Measurements from ENCODE around the gene UBR3.

The UBR3 gene

DNA sequence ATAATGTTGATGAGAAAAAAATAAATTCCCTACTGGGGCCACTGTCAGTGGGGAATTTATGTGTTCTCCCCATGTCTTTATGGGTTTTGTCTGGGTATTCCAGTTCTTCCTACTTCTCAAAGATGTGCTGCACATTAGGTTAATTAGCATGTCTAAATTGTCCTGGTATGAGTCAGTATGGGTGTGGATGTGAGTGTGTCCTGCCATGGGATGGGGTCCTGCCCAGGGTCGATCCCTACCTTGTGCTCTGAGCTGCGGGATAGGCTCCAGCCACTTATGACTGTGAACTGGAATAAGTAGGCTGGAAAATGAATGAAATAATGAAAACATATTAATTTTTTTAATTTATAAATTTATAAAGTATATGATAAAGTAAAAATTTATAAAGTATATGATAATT, 167.5 kb downstream of the UBR3 start:
- Histone ChIP-seq H3K4me3 (ENCODE audit: low read length, poor library complexity, severe bottlenecking) (no peak overlapping the region), H3K4me2 (ENCODE audit: low read depth, low read length, poor library complexity, severe bottlenecking) (no peak overlapping the region), H3K4me1 (ENCODE audit: insufficient read depth, low read length, poor library complexity, severe bottlenecking) (no peaks in the 10 kb centered on the region), H3K9me2 (replicated peaks; ENCODE audit: low read depth, low read length) (no peaks in the 10 kb centered on the region), H3K79me2 (ENCODE audit: insufficient read depth, low read length) (no peaks in the 10 kb centered on the region), H3K36me3 (ENCODE audit: insufficient read depth, low read length) (peaks cover 38% of the 10 kb centered on the region), H3F3A (ENCODE audit: low read depth) (no peaks in the 10 kb centered on the region), H3K9me3 (ENCODE audit: insufficient read depth, low read depth, low read length) (peaks cover 7% of the 10 kb centered on the region; the same call in 1 of the 2 replicates), H4K20me1 (ENCODE audit: insufficient read depth, low read length, poor library complexity, severe bottlenecking) (no peaks in the 10 kb centered on the region), H3K27me3 (ENCODE audit: insufficient read depth, low read length, poor library complexity, severe bottlenecking) (no peaks in the 10 kb centered on the region), H3K9ac (ENCODE audit: low read depth, low read length, poor library complexity, severe bottlenecking) (no peak overlapping the region), H2AFZ (ENCODE audit: low read length) (no peak overlapping the region)
- TF ChIP-seq EZH2phosphoT487 (IDR thresholded peaks at IDR 0.05; ENCODE audit: borderline replicate concordance), result no peak
- TF ChIP-seq, protein P1, sequence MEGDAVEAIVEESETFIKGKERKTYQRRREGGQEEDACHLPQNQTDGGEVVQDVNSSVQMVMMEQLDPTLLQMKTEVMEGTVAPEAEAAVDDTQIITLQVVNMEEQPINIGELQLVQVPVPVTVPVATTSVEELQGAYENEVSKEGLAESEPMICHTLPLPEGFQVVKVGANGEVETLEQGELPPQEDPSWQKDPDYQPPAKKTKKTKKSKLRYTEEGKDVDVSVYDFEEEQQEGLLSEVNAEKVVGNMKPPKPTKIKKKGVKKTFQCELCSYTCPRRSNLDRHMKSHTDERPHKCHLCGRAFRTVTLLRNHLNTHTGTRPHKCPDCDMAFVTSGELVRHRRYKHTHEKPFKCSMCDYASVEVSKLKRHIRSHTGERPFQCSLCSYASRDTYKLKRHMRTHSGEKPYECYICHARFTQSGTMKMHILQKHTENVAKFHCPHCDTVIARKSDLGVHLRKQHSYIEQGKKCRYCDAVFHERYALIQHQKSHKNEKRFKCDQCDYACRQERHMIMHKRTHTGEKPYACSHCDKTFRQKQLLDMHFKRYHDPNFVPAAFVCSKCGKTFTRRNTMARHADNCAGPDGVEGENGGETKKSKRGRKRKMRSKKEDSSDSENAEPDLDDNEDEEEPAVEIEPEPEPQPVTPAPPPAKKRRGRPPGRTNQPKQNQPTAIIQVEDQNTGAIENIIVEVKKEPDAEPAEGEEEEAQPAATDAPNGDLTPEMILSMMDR (conservative IDR thresholded peaks at IDR 0.05; ENCODE audit: low read length), result no peak

DNA sequence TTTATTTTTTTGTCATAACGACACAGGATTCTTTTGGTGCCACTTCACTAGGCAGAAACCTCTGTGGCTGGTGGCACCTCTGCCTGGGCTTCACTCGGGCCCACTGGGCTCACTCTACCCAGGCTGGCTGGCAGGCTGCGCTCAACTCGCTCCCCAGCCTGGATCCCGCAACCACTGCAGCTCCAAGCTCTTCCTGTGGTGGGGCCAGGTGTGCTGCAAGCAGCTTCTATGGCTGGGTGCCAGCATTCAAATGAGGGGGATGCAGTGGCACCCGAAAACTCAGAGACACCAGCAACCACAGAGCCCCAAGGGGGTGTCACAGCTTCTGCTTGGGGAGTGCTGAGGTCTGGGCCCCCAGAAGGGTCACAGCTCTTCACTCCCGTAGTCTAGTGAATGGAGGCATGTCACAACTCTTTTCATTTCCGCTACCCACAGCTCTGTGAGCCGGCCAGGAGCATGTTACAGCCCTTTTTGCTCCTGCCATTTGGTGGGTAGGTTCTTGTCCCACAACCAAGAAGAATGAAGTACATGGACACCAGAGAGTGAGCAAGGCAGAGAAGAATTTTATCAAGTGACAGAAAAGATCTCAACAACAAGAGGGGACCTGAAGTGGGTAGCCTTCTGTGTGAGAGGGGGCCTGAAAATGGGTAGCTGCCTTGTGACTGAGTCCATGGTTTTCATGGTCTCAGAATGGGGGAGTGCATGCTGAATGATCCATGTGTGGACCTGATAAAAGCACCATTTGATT, 170.1 kb downstream of the UBR3 start:
- Histone ChIP-seq H3K27me3 (ENCODE audit: insufficient read depth, low read length, poor library complexity, severe bottlenecking) (no peaks in the 10 kb centered on the region), H3K79me2 (ENCODE audit: insufficient read depth, low read length) (no peaks in the 10 kb centered on the region), H3F3A (ENCODE audit: low read depth) (no peaks in the 10 kb centered on the region), H2AFZ (ENCODE audit: low read length) (no peak overlapping the region), H3K9me2 (replicated peaks; ENCODE audit: low read depth, low read length) (no peaks in the 10 kb centered on the region), H3K9ac (ENCODE audit: low read depth, low read length, poor library complexity, severe bottlenecking) (no peak overlapping the region), H3K4me3 (ENCODE audit: low read length, poor library complexity, severe bottlenecking) (no peak overlapping the region), H3K36me3 (ENCODE audit: insufficient read depth, low read length) (peaks cover 31% of the 10 kb centered on the region; the same call in 1 of the 2 replicates), H3K4me2 (ENCODE audit: low read depth, low read length, poor library complexity, severe bottlenecking) (no peak overlapping the region), H4K20me1 (ENCODE audit: insufficient read depth, low read length, poor library complexity, severe bottlenecking) (no peaks in the 10 kb centered on the region), H3K4me1 (ENCODE audit: insufficient read depth, low read length, poor library complexity, severe bottlenecking) (peaks cover 5% of the 10 kb centered on the region), H3K9me3 (ENCODE audit: insufficient read depth, low read depth, low read length) (peaks cover 7% of the 10 kb centered on the region; the same call in 1 of the 2 replicates)
- TF ChIP-seq, protein P1 (conservative IDR thresholded peaks at IDR 0.05; ENCODE audit: low read length), result no peak
- no peak for TF ChIP-seq EZH2phosphoT487 (IDR thresholded peaks at IDR 0.05; ENCODE audit: borderline replicate concordance)

DNA sequence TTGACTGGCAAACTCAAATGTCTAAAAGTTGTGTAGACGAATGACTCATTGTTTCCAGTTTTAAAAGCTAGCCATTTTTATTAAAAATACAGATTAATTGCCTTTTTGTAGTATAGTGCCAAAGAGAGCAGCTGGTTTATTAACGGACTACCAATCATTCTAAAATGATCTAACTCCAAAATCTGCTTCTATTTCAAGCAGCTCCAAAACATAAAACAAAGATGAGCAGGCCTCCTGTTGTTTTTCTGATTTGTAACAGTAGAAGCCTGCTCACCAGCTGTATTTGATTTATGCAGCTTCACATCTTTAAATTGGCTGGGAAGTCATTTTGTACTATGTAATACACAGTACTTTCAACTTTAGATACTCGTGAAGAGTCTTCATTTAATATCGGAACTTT, 171.8 kb downstream of the UBR3 start:
- no peak overlapping the region for H2AFZ ChIP-seq (ENCODE audit: low read length)
- no peak overlapping the region for H3K4me3 ChIP-seq (ENCODE audit: low read length, poor library complexity, severe bottlenecking)
- TF ChIP-seq EZH2phosphoT487 (IDR thresholded peaks at IDR 0.05; ENCODE audit: borderline replicate concordance), result no peak
- TF ChIP-seq, protein P1 (conservative IDR thresholded peaks at IDR 0.05; ENCODE audit: low read length), result no peak
- peaks cover 7% of the 10 kb centered on the region for H3K4me1 ChIP-seq (ENCODE audit: insufficient read depth, low read length, poor library complexity, severe bottlenecking)
- peaks cover 7% of the 10 kb centered on the region; the same call in 1 of the 2 replicates for H3K9me3 ChIP-seq (ENCODE audit: insufficient read depth, low read depth, low read length)
- H3K27me3 ChIP-seq (ENCODE audit: insufficient read depth, low read length, poor library complexity, severe bottlenecking), result no peaks in the 10 kb centered on the region
- H3K79me2 ChIP-seq (ENCODE audit: insufficient read depth, low read length), result no peaks in the 10 kb centered on the region
- no peaks in the 10 kb centered on the region for H3F3A ChIP-seq (ENCODE audit: low read depth)
- H3K9ac ChIP-seq (ENCODE audit: low read depth, low read length, poor library complexity, severe bottlenecking), result no peak overlapping the region
- H3K9me2 ChIP-seq (replicated peaks; ENCODE audit: low read depth, low read length), result no peaks in the 10 kb centered on the region
- H3K4me2 ChIP-seq (ENCODE audit: low read depth, low read length, poor library complexity, severe bottlenecking), result no peak overlapping the region
- no peaks in the 10 kb centered on the region for H4K20me1 ChIP-seq (ENCODE audit: insufficient read depth, low read length, poor library complexity, severe bottlenecking)
- peaks cover 41% of the 10 kb centered on the region; the same call in 1 of the 2 replicates for H3K36me3 ChIP-seq (ENCODE audit: insufficient read depth, low read length)

All from Loucy (cell line).